A549 (cell line): ENCODE measurements around the gene GIMAP8. TPM values are rescaled to one million over a fixed set of nuclear protein-coding genes. Genes with fewer than 3 reads are reported as not detected.

ENCODE experiments used
- ATAC-seq, 2 experiments: fragments of 200-7000 bp in 1 of 2; fragments of >200 bp in 1 of 2; cut with Nextera tagmentation in 1 of 2; cut with Tn5 transposase in 1 of 2; 3 replicates each; pipeline versions ENCODE4 v1.8.0 to v1.9.1; 2018 to 2020; ENCODE audit warnings: mild to moderate bottlenecking in 1 of 2, moderate library complexity in 1 of 2
- CTCF ChIA-PET: fragments of 300-600 bp; sonication (Branson Sonifier 250); formaldehyde crosslinking; extraction: SDS; loops from one replicate; lab custom pipeline; 2021; ENCODE audit warnings: antibody characterized with exemption, inconsistent platforms; lab: Yijun Ruan, JAX
- POLR2A ChIA-PET: fragments of 350-600 bp; formaldehyde crosslinking; extraction: SDS; loops from one replicate; lab custom pipeline; 2021; ENCODE audit warnings: antibody characterized with exemption, inconsistent platforms; lab: Yijun Ruan, JAX
- DNase-seq, 2 experiments: peaks; one replicate each; pipeline versions ENCODE4 v3.0.0 to v3.0.0-alpha.2; 2011 to 2016; ENCODE audit warnings: low read depth in 1 of 2, low spot score in 1 of 2
- FAIRE-seq: peaks from 2 replicates; lab custom pipeline; 2011; peaks lifted over from hg19 to GRCh38; lab: Jason Lieb, UNC
- H3K27ac ChIP-seq, 2 experiments: fragments of >200 bp; sonication (Bioruptor Twin); formaldehyde crosslinking; 3 replicates each; pipeline ENCODE4 v1.5.1; 2016 to 2017
- H3K4me1 ChIP-seq: fragments of >200 bp; sonication (Bioruptor Twin); formaldehyde crosslinking; 3 replicates; pipeline ENCODE4 v1.6.1; 2016
- H3K4me2 ChIP-seq: fragments of >200 bp; sonication (Bioruptor Twin); formaldehyde crosslinking; 3 replicates; pipeline ENCODE4 v1.6.1; 2016
- H3K4me3 ChIP-seq: fragments of >200 bp; sonication (Bioruptor Twin); formaldehyde crosslinking; 3 replicates; pipeline ENCODE4 v1.5.1; 2016
- H3K9me3 ChIP-seq: fragments of >200 bp; sonication (Bioruptor Twin); formaldehyde crosslinking; 3 replicates; pipeline ENCODE4 v1.6.1; 2016
- BHLHE40 ChIP-seq: IDR thresholded peaks from 2 replicates; pipeline ENCODE4 v1.6.1; 2012; ENCODE audit warnings: low read depth, low read length, inconsistent platforms
- CEBPB ChIP-seq, 2 experiments: fragments of >200 bp in 1 of 2; sonication (Bioruptor Twin) in 1 of 2; formaldehyde crosslinking in 1 of 2; IDR thresholded peaks; 2 replicates each; pipeline ENCODE4 v1.6.1; 2012 to 2016
- EHMT2 ChIP-seq: fragments of 200-600 bp; sonication (generic); IDR thresholded peaks from 2 replicates; pipeline ENCODE4 v1.6.1; 2016; ENCODE audit warnings: antibody characterized with exemption, low read depth, mild to moderate bottlenecking, moderate library complexity
- FOSL2 ChIP-seq, 2 experiments: fragments of 450-650 bp in 1 of 2; fragments of >200 bp in 1 of 2; sonication (Bioruptor Twin) in 1 of 2; formaldehyde crosslinking; IDR thresholded peaks; 2 replicates each; pipeline versions ENCODE4 v1.5.0 to v1.6.1; 2016 to 2020; ENCODE audit warnings: mild to moderate bottlenecking in 1 of 2, moderate library complexity in 1 of 2
- FOXS1 ChIP-seq: fragments of 250-450 bp; sonication (Bioruptor Pico); IDR thresholded peaks from 2 replicates; pipeline ENCODE4 v1.5.0; 2020; ENCODE audit warnings: mild to moderate bottlenecking, moderate library complexity
- GATA3 ChIP-seq: IDR thresholded peaks from 2 replicates; pipeline ENCODE4 v1.6.1; 2012; ENCODE audit warnings: borderline replicate concordance
- HDAC2 ChIP-seq: fragments of 200-600 bp; sonication (generic); IDR thresholded peaks from 2 replicates; pipeline ENCODE4 v1.6.1; 2016
- HOXA7 ChIP-seq: fragments of 250-450 bp; sonication (Bioruptor Pico); IDR thresholded peaks from 2 replicates; pipeline ENCODE4 v1.5.0; 2020; ENCODE audit warnings: mild to moderate bottlenecking, moderate library complexity
- HOXB13 ChIP-seq: fragments of 250-450 bp; sonication (Bioruptor Pico); IDR thresholded peaks from 2 replicates; pipeline ENCODE4 v1.5.0; 2020; ENCODE audit warnings: low read depth, mild to moderate bottlenecking, moderate library complexity
- HOXB5 ChIP-seq: fragments of 250-450 bp; sonication (Bioruptor Pico); IDR thresholded peaks from 2 replicates; pipeline ENCODE4 v1.5.0; 2020; ENCODE audit warnings: mild to moderate bottlenecking, moderate library complexity
- JUN ChIP-seq, 2 experiments: fragments of >200 bp; sonication (Bioruptor Twin); formaldehyde crosslinking; IDR thresholded peaks; 2 replicates in 1 of 2; 3 replicates in 1 of 2; pipeline ENCODE4 v1.6.1; 2016 to 2017
- MAX ChIP-seq: IDR thresholded peaks from 2 replicates; pipeline ENCODE4 v1.6.1; 2012
- MYC ChIP-seq: IDR thresholded peaks from 2 replicates; pipeline ENCODE4 v1.6.1; 2012; ENCODE audit warnings: mild to moderate bottlenecking, inconsistent platforms, low read length, improper control_type of control experiment, borderline replicate concordance
- NFE2L2 ChIP-seq: fragments of 150-350 bp; conservative IDR thresholded peaks from 2 replicates; pipeline ENCODE4 v1.6.1; 2014; ENCODE audit warnings: low read length
- NR3C1 ChIP-seq: fragments of >200 bp; sonication (Bioruptor Twin); formaldehyde crosslinking; IDR thresholded peaks from 3 replicates; pipeline ENCODE4 v1.6.1; 2017
- POLR2A ChIP-seq: IDR thresholded peaks from 2 replicates; pipeline ENCODE4 v1.6.1; 2012; ENCODE audit warnings: mild to moderate bottlenecking, low read length
- POLR2AphosphoS2 ChIP-seq: conservative IDR thresholded peaks from 2 replicates; pipeline ENCODE4 v1.6.1; 2012; ENCODE audit warnings: low read length, improper control_type of control experiment, inconsistent platforms
- RFX5 ChIP-seq: fragments of 450-650 bp; IDR thresholded peaks from 2 replicates; pipeline ENCODE4 v1.7.1; 2014; ENCODE audit warnings: antibody characterized with exemption, mild to moderate bottlenecking, moderate library complexity
- RNF2 ChIP-seq: fragments of 200-600 bp; sonication (generic); IDR thresholded peaks from 2 replicates; pipeline ENCODE4 v1.6.1; 2016; ENCODE audit warnings: low read depth, mild to moderate bottlenecking, antibody characterized with exemption, moderate library complexity, borderline replicate concordance
- SMC3 ChIP-seq: fragments of >200 bp; sonication (Bioruptor Twin); formaldehyde crosslinking; IDR thresholded peaks from 3 replicates; pipeline ENCODE4 v1.6.1; 2018; ENCODE audit warnings: inconsistent platforms
- TP53 ChIP-seq: fragments of 250-450 bp; sonication (Bioruptor Pico); IDR thresholded peaks from 2 replicates; pipeline ENCODE4 v1.5.0; 2021; ENCODE audit warnings: mild to moderate bottlenecking, moderate library complexity
- ZNF302 ChIP-seq: fragments of 250-450 bp; sonication (Bioruptor Pico); IDR thresholded peaks from 2 replicates; pipeline ENCODE4 v1.9.0; 2021; ENCODE audit warnings: inconsistent platforms, mild to moderate bottlenecking, moderate library complexity
- WGBS: methylation state at CpG from one replicate; pipeline ENCODE4 v1.1.6; 2017; ENCODE audit errors: missing lambda C conversion rate; 5-methylcytosine and 5-hydroxymethylcytosine counted together
- polyA plus RNA-seq, 4 experiments: library from polyadenylated mRNA; depleted of rRNA in 3 of 4; stranded (reverse); fragments of >200 nt; fragmentation: RNase III in 1 of 4; extraction: RNeasy Plus Mini Kit Qiagen cat#74134 plus additional on column Dnase treatment in 1 of 4; gene quantifications; 2 replicates in 3 of 4; 3 replicates in 1 of 4; pipeline ENCODE4 v1.2.3, GENCODE V29; 2011 to 2017
- TF ChIP-seq, protein P1 (sequence below): IDR thresholded peaks from 2 replicates; pipeline ENCODE4 v1.6.1; 2012
- TF ChIP-seq, protein P2 (sequence below): fragments of 150-350 bp; IDR thresholded peaks from 2 replicates; pipeline ENCODE4 v1.6.1; 2014; ENCODE audit warnings: low read depth, mild to moderate bottlenecking, low read length
- TF ChIP-seq, protein P3 (sequence below): fragments of 200-600 bp; sonication (generic); IDR thresholded peaks from 2 replicates; pipeline ENCODE4 v1.6.1; 2016; ENCODE audit warnings: antibody characterized with exemption, mild to moderate bottlenecking, moderate library complexity

Gene GIMAP8
- polyA plus RNA-seq, 2 of the 4 experiments (the other 2 are of a cell fraction) = not detected

DNA sequence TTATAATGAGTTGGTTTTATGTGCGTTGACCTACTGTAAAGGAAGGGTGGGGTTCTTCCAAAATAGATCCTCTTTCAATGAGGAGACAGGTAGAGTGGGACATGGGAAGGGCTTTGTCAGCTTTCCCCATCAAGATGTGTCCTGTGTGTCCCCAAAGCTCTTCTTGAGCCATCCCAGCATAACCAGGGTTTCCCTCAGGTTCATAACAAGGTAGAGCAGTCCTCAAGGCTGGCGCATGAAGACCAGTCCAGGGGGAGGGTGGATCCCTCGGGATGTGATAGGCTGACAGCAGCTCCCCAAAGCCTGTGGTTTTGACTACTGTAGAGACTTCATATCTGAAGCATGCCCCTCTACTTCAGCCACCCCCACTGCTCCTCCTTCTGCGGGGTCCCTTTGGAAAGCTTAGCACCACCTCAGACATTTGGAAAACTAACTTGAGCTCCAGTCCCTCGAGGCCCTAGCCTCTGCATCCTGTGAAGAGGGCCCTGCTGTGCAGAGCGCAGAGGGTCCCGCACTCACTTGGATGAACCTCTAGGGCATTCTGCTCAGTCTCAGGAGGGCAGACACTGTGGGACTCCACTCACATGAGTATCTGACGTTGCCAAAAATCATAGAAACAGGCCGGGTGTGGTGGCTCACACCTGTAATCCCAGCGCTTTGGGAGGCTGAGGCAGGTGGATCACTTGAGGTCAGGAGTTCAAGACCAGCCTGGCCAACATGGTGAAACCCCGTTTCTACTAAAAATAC is 1.1 kb upstream of the GIMAP8 start:
- CTCF ChIA-PET = interaction anchor here (0.6 to 1.6 kb wide), 12 partner anchors 11 to 429 kb away, joined by 3 to 7 read pairs (median 4); no protein-coding TSS in a partner anchor
- 53% methylated on average over 11 of the region's 11 CpGs for WGBS
- H3K27ac ChIP-seq = no peak overlapping the region
- no peaks in the 10 kb centered on the region for H3K4me1 ChIP-seq
- H3K4me2 ChIP-seq = no peak overlapping the region
- H3K9me3 ChIP-seq = no peaks in the 10 kb centered on the region
- no peak overlapping the region for H3K4me3 ChIP-seq
- DNase-seq = no peak
- POLR2A ChIA-PET = interaction anchor here (0.6 kb wide), 1 partner anchor 25 kb away, joined by 5 read pairs; no protein-coding TSS in a partner anchor
- ATAC-seq = peak in 1 of 2 experiments; percentile 13; a peak in 2 of 6 replicates
- TF ChIP-seq HDAC2 = no peak
- no peak for TF ChIP-seq GATA3
- no peak for FAIRE-seq

DNA sequence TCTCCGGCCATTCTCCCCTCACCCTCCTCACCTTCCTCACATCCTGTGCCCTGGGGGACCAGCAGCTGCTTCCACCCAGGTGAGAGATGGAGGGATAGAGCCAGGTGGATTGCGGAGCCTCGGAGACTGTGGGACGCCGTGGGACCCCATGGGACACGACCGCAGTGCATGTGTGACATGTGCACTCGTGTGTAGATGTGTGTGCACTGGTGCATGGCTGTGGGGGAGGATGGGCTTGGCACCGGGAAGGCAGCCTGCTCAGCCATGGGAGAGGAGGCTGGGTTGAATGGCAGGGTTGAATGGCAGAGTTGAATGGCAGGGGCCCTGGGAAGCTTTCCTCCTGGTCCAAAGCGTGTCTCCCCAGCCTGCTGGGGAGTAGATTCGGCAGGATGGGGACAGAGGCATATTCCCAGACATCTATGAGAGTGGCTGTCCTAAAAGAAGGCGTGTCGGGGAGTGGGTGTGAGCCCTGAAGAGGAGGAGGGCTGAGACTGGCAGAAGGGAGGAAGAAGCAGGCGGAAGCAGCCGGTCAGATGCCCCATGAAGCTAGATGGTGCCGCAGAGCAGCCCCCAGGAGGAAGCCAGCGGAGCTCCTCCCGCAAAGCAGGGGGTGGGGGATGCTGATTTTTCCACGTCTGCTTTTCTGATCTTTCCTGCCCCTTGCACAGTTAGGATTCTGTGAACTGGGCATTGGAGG is 815 bp downstream of the GIMAP8 start:
- POLR2A ChIA-PET = no interaction called here
- no peak overlapping the region for H3K4me2 ChIP-seq
- no peak overlapping the region for H3K27ac ChIP-seq
- FAIRE-seq = no peak
- CTCF ChIA-PET = interaction anchor here (0.6 kb wide), 1 partner anchor 691 kb away, joined by 4 read pairs; no protein-coding TSS in a partner anchor
- no peak overlapping the region for H3K4me3 ChIP-seq
- no peak for ATAC-seq
- TF ChIP-seq SMC3 (no peak), FOSL2 (IDR thresholded peaks at IDR 0.05) (no peak), FOSL2 (CRISPR knock-in tag; IDR thresholded peaks at IDR 0.05) (no peak), CEBPB (IDR thresholded peaks at IDR 0.05) (no peak), MAX (no peak), NR3C1 (no peak), MYC (no peak), POLR2AphosphoS2 (no peak), HOXA7 (no peak), RNF2 (no peak), POLR2A (no peak), RFX5 (no peak), TP53 (CRISPR knock-in tag) (no peak), FOXS1 (no peak), HOXB5 (CRISPR knock-in tag) (no peak), JUN (IDR thresholded peaks at IDR 0.05) (no peak), HOXB13 (CRISPR knock-in tag) (no peak), EHMT2 (no peak)
- TF ChIP-seq, protein P1, sequence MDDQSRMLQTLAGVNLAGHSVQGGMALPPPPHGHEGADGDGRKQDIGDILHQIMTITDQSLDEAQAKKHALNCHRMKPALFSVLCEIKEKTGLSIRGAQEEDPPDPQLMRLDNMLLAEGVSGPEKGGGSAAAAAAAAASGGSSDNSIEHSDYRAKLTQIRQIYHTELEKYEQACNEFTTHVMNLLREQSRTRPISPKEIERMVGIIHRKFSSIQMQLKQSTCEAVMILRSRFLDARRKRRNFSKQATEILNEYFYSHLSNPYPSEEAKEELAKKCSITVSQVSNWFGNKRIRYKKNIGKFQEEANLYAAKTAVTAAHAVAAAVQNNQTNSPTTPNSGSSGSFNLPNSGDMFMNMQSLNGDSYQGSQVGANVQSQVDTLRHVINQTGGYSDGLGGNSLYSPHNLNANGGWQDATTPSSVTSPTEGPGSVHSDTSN = no peak
- TF ChIP-seq, protein P2, sequence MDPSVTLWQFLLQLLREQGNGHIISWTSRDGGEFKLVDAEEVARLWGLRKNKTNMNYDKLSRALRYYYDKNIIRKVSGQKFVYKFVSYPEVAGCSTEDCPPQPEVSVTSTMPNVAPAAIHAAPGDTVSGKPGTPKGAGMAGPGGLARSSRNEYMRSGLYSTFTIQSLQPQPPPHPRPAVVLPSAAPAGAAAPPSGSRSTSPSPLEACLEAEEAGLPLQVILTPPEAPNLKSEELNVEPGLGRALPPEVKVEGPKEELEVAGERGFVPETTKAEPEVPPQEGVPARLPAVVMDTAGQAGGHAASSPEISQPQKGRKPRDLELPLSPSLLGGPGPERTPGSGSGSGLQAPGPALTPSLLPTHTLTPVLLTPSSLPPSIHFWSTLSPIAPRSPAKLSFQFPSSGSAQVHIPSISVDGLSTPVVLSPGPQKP = no peak
- H3K4me1 ChIP-seq = no peaks in the 10 kb centered on the region
- H3K9me3 ChIP-seq = no peaks in the 10 kb centered on the region
- DNase-seq = no peak
- WGBS = 52% methylated on average over 19 of the region's 19 CpGs

GRCh38 chr7:150451833-150452461 is 1.5 kb downstream of the GIMAP8 start:
- CTCF ChIA-PET = no interaction called here
- H3K27ac ChIP-seq = no peak overlapping the region
- 43% methylated on average over 6 of the region's 8 CpGs for WGBS
- TF ChIP-seq HOXB13 (CRISPR knock-in tag) (no peak), TP53 (CRISPR knock-in tag) (no peak), HOXB5 (CRISPR knock-in tag) (no peak), NFE2L2 (no peak), HDAC2 (no peak), BHLHE40 (no peak), ZNF302 (CRISPR knock-in tag) (no peak)
- TF ChIP-seq, protein P3, sequence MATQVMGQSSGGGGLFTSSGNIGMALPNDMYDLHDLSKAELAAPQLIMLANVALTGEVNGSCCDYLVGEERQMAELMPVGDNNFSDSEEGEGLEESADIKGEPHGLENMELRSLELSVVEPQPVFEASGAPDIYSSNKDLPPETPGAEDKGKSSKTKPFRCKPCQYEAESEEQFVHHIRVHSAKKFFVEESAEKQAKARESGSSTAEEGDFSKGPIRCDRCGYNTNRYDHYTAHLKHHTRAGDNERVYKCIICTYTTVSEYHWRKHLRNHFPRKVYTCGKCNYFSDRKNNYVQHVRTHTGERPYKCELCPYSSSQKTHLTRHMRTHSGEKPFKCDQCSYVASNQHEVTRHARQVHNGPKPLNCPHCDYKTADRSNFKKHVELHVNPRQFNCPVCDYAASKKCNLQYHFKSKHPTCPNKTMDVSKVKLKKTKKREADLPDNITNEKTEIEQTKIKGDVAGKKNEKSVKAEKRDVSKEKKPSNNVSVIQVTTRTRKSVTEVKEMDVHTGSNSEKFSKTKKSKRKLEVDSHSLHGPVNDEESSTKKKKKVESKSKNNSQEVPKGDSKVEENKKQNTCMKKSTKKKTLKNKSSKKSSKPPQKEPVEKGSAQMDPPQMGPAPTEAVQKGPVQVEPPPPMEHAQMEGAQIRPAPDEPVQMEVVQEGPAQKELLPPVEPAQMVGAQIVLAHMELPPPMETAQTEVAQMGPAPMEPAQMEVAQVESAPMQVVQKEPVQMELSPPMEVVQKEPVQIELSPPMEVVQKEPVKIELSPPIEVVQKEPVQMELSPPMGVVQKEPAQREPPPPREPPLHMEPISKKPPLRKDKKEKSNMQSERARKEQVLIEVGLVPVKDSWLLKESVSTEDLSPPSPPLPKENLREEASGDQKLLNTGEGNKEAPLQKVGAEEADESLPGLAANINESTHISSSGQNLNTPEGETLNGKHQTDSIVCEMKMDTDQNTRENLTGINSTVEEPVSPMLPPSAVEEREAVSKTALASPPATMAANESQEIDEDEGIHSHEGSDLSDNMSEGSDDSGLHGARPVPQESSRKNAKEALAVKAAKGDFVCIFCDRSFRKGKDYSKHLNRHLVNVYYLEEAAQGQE = no peak

More at GRCh38 chr7:150451833-150452461, 1.5 kb downstream of the GIMAP8 start:
- no peak overlapping the region for H3K4me2 ChIP-seq
- ATAC-seq (no peak), DNase-seq (no peak), FAIRE-seq (no peak)
- no peaks in the 10 kb centered on the region for H3K9me3 ChIP-seq
- no peak overlapping the region for H3K4me3 ChIP-seq
- POLR2A ChIA-PET = no interaction called here
- no peaks in the 10 kb centered on the region for H3K4me1 ChIP-seq
